Measurements from ENCODE around the gene ZC2HC1C. TPM values are rescaled to one million over a fixed set of nuclear protein-coding genes. Genes with fewer than 3 reads are reported as not detected.
A peak's percentile ranks its signal among the peaks of the same experiment; 100 is the strongest.

ZC2HC1C gene
- total and polyA plus RNA-seq, 10 of the 15 experiments (the other 5 are each of a cell fraction or from before 2014, with no cell fraction given): 0.92 to 3.7 (median 1.6) TPM

GRCh38 chr14:75063491-75064204 is 5.8 kb upstream of the ZC2HC1C start, which contains the start of gene ACYP1 (continued):
- TF ChIP-seq SIX5 (IDR thresholded peaks at IDR 0.05; ENCODE audit: low read depth, low read length, severe bottlenecking) (no peak), TBL1XR1 (IDR thresholded peaks at IDR 0.05; ENCODE audit: low read depth, low read length) (no peak), CREB1 (IDR thresholded peaks at IDR 0.05; ENCODE audit: low read depth) (peak; percentile 49; the same call in 1 of the 2 replicates), RBBP5 (conservative IDR thresholded peaks at IDR 0.05) (no peak), E4F1 (IDR thresholded peaks at IDR 0.05; ENCODE audit: borderline replicate concordance, partially characterized antibody) (peak; percentile 75), TCF3 (IDR thresholded peaks at IDR 0.05; ENCODE audit: borderline replicate concordance, insufficient read depth, low read depth, low read length) (no peak), MTA3 (IDR thresholded peaks at IDR 0.05; ENCODE audit: borderline replicate concordance, low read length) (no peak), TAF1 (IDR thresholded peaks at IDR 0.05; ENCODE audit: borderline replicate concordance, low read depth, low read length) (peak; percentile 70; the same call in 1 of the 2 replicates), RUNX3 (IDR thresholded peaks at IDR 0.05; ENCODE audit: low read length) (peak; percentile 36; the same call in 1 of the 2 replicates), ETV6 (conservative IDR thresholded peaks at IDR 0.05 in 1 of 2, IDR thresholded peaks at IDR 0.05 in 1 of 2; ENCODE audit: borderline replicate concordance in 1 of 2, low read depth in 1 of 2) (no peak), MEF2B (IDR thresholded peaks at IDR 0.05; ENCODE audit: partially characterized antibody, poor library complexity, severe bottlenecking) (no peak), ASH2L (IDR thresholded peaks at IDR 0.05; ENCODE audit: borderline replicate concordance, low read depth) (no peak), BCL3 (IDR thresholded peaks at IDR 0.05; ENCODE audit: borderline replicate concordance, insufficient read depth, low read depth, low read length, poor library complexity, severe bottlenecking) (no peak), USF2 (IDR thresholded peaks at IDR 0.05; ENCODE audit: borderline replicate concordance, low read depth, low read length) (no peak), SUZ12 (IDR thresholded peaks at IDR 0.05; ENCODE audit: unreplicated experiment) (no peak), JUNB (IDR thresholded peaks at IDR 0.05) (no peak), SMARCA5 (IDR thresholded peaks at IDR 0.05) (no peak), EED (IDR thresholded peaks at IDR 0.05; ENCODE audit: low read depth) (no peak), MEF2A (IDR thresholded peaks at IDR 0.05; ENCODE audit: insufficient read depth, low read depth, low read length) (no peak), ZZZ3 (IDR thresholded peaks at IDR 0.05; ENCODE audit: control insufficient read depth, insufficient read length, low read depth) (no peak), SMAD1 (IDR thresholded peaks at IDR 0.05; ENCODE audit: low read depth, partially characterized antibody) (no peak), SMC3 (IDR thresholded peaks at IDR 0.05; ENCODE audit: borderline replicate concordance, low read length) (no peak)

Data from GM12878 (cell line).